Stimulated activated naive CD8-positive, alpha-beta T cell treated with anti-CD3 and anti-CD28 coated beads, Interleukin-15, amount 100 ng/mL, for 72 hours (primary cell): ENCODE results near the gene PDE3B.
A peak's percentile ranks its signal among the peaks of the same experiment; 100 is the strongest.
"Not testable (repeated sequence)": the region's sequence is repeated elsewhere in the genome, so short reads cannot be mapped to it uniquely, and the experiment has no call there.

Experiments used
- ATAC-seq: fragments of 150-1000 bp; cut with Tn5 transposase; 2 replicates; pipeline ENCODE4 v1.10.0; 2021; ENCODE audit warnings: mild to moderate bottlenecking, moderate library complexity
- DNase-seq, 2 donors: peaks; one replicate each; pipeline ENCODE4 v3.0.0; 2021 to 2022
- H3K27ac Mint-ChIP-seq, 2 donors: one replicate each; pipeline ENCODE4 v1.8.0; 2022; ENCODE audit warnings: mild to moderate bottlenecking in 2 of 2, mixed read lengths in 2 of 2, moderate library complexity in 2 of 2
- H3K27me3 Mint-ChIP-seq: one replicate; pipeline ENCODE4 v1.8.0; 2022; ENCODE audit warnings: mixed read lengths
- H3K4me1 Mint-ChIP-seq: one replicate; pipeline ENCODE4 v1.8.0; 2022; ENCODE audit warnings: mild to moderate bottlenecking, mixed read lengths
- H3K4me3 Mint-ChIP-seq, 2 donors: one replicate each; pipeline ENCODE4 v1.8.0; 2022; ENCODE audit warnings: mild to moderate bottlenecking in 2 of 2, mixed read lengths in 2 of 2, moderate library complexity in 1 of 2
- H3K9me3 Mint-ChIP-seq, 2 donors: one replicate each; pipeline ENCODE4 v1.8.0; 2022; ENCODE audit warnings: mixed read lengths in 2 of 2

The PDE3B gene

GRCh38 chr11:14643697-14644225 lies at the start of gene PDE3B:
Gene PDE3B (plus strand): TSS chr11:14643804. CDS start chr11:14644076, 272 bp downstream.
- DNase-seq (peak; percentile 76 to 86), ATAC-seq (peak; percentile 85)
- H3K9me3 Mint-ChIP-seq = no peaks in the 10 kb centered on the region
- no peaks in the 10 kb centered on the region for H3K27me3 Mint-ChIP-seq
- peak within 1 kb of the TSS; percentile 95 to 97 for H3K27ac Mint-ChIP-seq
- peaks cover 30% of the 10 kb centered on the region for H3K4me1 Mint-ChIP-seq
- H3K4me3 Mint-ChIP-seq = peak within 1 kb of the TSS; percentile 74 to 96

- peaks cover 14% of the 10 kb centered on the region for H3K4me1 Mint-ChIP-seq
- peaks cover 41 to 46% of the 10 kb centered on the region in 2 donors for H3K9me3 Mint-ChIP-seq
These were observed 48.3 kb upstream of the PDE3B start for GRCh38 chr11:14595261-14595660.

DNA sequence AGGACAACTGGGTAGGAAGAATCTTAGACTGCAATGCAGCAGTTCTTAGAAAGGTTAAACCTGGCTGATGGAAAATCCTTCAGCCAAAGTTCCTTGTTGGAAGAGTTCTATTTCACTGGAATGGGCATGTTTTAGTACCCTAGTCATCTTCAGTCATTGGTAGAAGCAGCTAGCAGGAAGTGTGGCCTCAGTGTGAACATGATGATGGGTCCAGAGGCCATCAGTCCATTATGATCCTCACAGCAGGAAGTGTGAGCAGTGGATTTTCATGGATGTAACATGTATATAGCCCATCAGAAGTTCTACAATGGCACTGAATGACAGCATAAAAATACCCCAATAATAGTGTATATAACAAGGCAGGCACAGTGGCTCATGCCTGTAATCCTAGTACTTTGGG lies 35.9 kb upstream of the PDE3B start:
- peaks cover 6% of the 10 kb centered on the region for H3K4me1 Mint-ChIP-seq
- no peaks in the 10 kb centered on the region for H3K27me3 Mint-ChIP-seq
- H3K9me3 Mint-ChIP-seq = peaks cover 5 to 13% of the 10 kb centered on the region in 2 donors
- no peak overlapping the region for H3K4me3 Mint-ChIP-seq
- no peak for DNase-seq
- no peak overlapping the region for H3K27ac Mint-ChIP-seq
- ATAC-seq = no peak

More at GRCh38 chr11:14595261-14595660, 48.3 kb upstream of the PDE3B start:
- not testable (repeated sequence) for H3K27ac Mint-ChIP-seq, ATAC-seq, H3K4me3 Mint-ChIP-seq, H3K27me3 Mint-ChIP-seq, DNase-seq

- Mint-ChIP-seq H3K4me3 (no peak overlapping the region), H3K9me3 (peaks cover 5 to 13% of the 10 kb centered on the region in 2 donors), H3K27ac (peak overlapping the region in 1 of 2 donors; percentile 10), H3K27me3 (no peaks in the 10 kb centered on the region), H3K4me1 (peaks cover 15% of the 10 kb centered on the region)
- DNase-seq (no peak), ATAC-seq (no peak)
These were observed 33.7 kb upstream of the PDE3B start for GRCh38 chr11:14609902-14610301.

- H3K27me3 Mint-ChIP-seq = no peaks in the 10 kb centered on the region
- H3K4me3 Mint-ChIP-seq = no peak overlapping the region
- H3K9me3 Mint-ChIP-seq = peaks cover 5 to 9% of the 10 kb centered on the region in 2 donors
- DNase-seq (peak in 1 of 2 donors; percentile 35), ATAC-seq (peak; percentile 92)
- peaks cover 27% of the 10 kb centered on the region for H3K4me1 Mint-ChIP-seq
- peak overlapping the region in 1 of 2 donors; percentile 48 for H3K27ac Mint-ChIP-seq
These were observed 31.7 kb upstream of the PDE3B start for GRCh38 chr11:14611939-14612338.

- ATAC-seq (no peak), DNase-seq (no peak)
- Mint-ChIP-seq H3K4me3 (no peak overlapping the region), H3K27ac (no peak overlapping the region), H3K27me3 (no peaks in the 10 kb centered on the region), H3K4me1 (peaks cover 22% of the 10 kb centered on the region), H3K9me3 (peaks cover under 1 to 1% of the 10 kb centered on the region in 2 donors)
These were observed 30.9 kb upstream of the PDE3B start for GRCh38 chr11:14612694-14613093.

- Mint-ChIP-seq H3K4me3 (no peak overlapping the region), H3K27me3 (no peaks in the 10 kb centered on the region), H3K9me3 (no peaks in the 10 kb centered on the region), H3K4me1 (peaks cover 33% of the 10 kb centered on the region), H3K27ac (peak overlapping the region in 1 of 2 donors; percentile 41)
- ATAC-seq (peak; percentile 59), DNase-seq (no peak)
These were observed 29.4 kb upstream of the PDE3B start for GRCh38 chr11:14614091-14614622.

DNA sequence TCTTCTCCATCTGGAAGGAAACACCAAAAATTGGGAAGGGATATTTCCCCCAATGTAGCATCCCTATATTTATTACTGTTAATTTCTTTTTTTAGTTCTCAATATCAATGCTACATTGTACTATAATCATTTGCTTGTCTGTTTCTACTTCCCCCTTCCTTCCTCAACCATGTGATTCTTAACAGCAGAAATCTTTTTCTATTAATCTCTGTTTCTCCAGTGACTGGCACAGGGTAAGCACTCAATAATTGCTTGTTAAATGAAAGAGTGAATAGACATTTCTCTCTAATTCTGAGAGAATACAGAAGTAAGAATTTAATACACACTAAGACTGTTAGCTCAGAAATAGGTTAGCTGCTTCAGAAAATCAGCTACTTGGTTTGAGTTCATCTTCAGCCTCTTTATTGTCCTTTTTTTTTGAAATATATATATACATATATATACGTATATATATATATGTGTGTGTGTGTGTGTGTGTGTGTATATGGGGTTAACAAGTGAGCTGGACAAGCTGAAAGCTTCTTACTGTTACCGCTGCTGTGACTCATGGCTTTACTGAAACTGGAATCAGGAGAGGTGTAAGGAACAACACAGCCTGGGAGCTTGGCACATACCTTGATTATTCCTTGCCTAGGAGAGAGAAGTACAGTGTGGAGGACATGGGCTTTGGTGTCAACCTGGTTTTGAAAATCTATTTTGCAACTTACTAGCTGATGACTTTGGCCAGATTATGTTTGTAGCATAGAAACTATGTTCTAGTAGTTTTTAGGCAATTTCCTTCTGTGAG lies 26.2 kb upstream of the PDE3B start:
- Mint-ChIP-seq H3K9me3 (no peaks in the 10 kb centered on the region), H3K27ac (peak overlapping the region in 1 of 2 donors; percentile 75)

GRCh38 chr11:14618060-14618459 lies 25.5 kb upstream of the PDE3B start:
- Mint-ChIP-seq H3K4me3 (no peak overlapping the region), H3K9me3 (no peaks in the 10 kb centered on the region), H3K27me3 (no peaks in the 10 kb centered on the region), H3K27ac (no peak overlapping the region), H3K4me1 (peaks cover 67% of the 10 kb centered on the region)
- no peak for DNase-seq
- ATAC-seq = no peak

More for the DNA sequence above, 26.2 kb upstream of the PDE3B start:
- ATAC-seq (no peak), DNase-seq (no peak)
- Mint-ChIP-seq H3K4me3 (no peak overlapping the region), H3K27me3 (no peaks in the 10 kb centered on the region), H3K4me1 (peaks cover 60% of the 10 kb centered on the region)

DNA sequence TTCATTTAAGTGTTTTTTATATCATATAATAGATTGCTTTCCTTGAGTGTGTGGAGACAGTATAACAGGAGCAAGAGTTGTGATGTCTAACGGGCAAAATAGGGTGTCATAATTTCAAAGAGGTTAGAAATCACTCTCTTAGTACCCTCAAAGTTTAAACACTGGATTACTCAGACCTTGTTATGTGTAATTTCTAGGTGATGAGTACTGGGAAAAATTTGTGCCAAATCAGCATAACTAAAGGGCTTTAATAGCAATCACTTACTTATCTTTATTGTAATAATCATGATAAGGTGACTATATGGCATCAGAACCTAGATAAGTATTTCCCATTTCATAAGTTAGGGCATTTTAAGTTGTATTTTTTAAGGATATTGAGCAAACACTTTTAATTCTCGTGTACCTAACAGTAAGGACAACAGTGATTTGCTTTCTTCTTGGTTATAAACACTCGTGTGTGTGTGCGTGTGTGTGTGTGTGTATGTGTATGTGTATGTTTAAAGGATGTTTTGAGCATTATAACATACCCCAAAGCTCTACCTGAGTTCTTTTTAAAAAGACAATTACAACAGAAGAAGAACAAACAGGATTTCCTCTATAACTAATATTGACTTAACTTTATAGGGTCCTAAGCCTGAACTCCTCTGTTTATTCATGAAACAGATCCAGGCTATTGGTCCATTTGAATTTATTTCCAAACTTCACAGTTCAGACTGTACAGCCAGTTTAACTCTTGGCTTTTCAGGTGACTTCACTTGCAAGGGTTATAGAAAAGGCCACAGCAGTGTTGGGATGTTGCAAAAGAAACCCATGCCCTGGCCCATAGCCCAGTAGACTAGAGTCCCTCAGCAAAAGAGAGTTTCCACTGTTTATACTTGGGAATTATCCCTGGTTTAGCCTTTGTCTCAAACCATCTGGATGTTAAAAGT lies 23.7 kb upstream of the PDE3B start:
- Mint-ChIP-seq H3K27me3 (no peaks in the 10 kb centered on the region), H3K27ac (no peak overlapping the region), H3K4me3 (no peak overlapping the region), H3K4me1 (peaks cover 76% of the 10 kb centered on the region), H3K9me3 (no peaks in the 10 kb centered on the region)
- ATAC-seq (no peak), DNase-seq (no peak)

DNA sequence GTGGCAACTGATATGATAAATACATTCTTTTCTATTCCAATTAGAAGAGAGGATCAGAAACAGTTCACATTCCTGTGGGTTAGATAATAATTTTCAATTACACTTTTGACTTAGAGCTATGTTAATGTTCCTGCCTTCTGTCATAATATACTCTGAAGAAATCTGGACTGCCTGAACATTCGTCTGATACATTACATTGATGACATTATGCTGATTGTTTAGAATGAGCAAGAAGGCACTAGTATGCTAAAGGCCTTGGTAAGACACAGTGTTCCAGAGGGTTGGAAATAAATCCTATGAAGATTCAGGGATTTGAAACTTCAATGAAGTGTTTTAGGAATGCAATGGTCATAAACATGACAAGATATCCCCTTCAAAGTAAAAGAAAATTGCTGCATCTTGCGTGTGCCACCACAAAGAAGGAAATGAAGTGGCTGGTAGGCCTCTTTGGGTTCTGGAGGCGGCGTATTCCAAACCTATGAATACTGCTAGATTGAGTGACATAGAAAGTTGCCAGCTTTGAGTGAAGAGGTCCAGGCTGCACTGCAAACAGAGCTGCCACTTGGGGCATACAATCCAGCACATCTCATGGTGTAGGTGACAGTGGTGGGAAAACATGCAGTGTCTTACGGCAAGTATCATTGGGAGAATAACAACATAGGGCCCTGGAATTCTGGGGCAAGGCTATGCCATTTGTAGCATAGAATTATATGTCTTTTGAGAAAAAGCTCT lies 21.2 kb upstream of the PDE3B start:
- Mint-ChIP-seq H3K27ac (peak overlapping the region in 1 of 2 donors; percentile 38), H3K27me3 (no peaks in the 10 kb centered on the region), H3K4me3 (no peak overlapping the region), H3K4me1 (peaks cover 76% of the 10 kb centered on the region), H3K9me3 (peaks cover under 1 to 5% of the 10 kb centered on the region in 2 donors)
- peak; percentile 84 for ATAC-seq
- peak in 1 of 2 donors; percentile 32 for DNase-seq

- H3K27me3 Mint-ChIP-seq = no peaks in the 10 kb centered on the region
These were observed 20.6 kb upstream of the PDE3B start for GRCh38 chr11:14623036-14623435.

DNA sequence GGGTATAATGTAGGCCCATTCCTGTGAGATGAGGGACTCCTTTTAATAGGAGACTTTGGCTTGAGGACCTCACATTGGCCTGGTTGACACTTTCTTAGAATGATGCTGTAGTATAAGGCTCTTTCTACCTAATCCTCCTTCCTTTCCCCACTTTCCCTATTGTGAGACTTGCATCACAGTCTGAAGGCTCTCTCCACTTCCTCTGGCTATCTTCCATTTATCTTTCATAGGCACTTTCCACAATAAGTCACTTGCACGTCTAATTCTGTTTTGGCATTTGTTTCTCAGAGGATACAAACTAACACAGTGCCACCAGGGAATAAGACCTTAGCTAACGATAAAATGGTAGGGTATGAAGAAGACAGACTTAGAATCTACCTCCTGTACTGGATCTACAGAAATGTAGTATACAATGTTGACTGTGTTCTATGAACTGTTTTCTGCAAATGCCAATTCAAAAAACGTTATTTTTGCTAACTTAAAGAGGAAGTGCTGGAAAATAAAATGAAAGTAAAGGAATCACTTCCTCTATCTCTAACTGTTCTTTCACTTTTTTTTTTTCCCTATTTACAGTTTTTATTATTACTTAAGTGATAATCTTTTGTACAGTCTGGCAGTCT lies 17.9 kb upstream of the PDE3B start:
- Mint-ChIP-seq H3K4me3 (no peak overlapping the region), H3K9me3 (peaks cover 5 to 7% of the 10 kb centered on the region in 2 donors), H3K27ac (no peak overlapping the region), H3K4me1 (peaks cover 57% of the 10 kb centered on the region), H3K27me3 (no peaks in the 10 kb centered on the region)
- no peak for ATAC-seq
- DNase-seq = no peak

More at GRCh38 chr11:14623036-14623435, 20.6 kb upstream of the PDE3B start:
- peaks cover 5 to 6% of the 10 kb centered on the region in 2 donors for H3K9me3 Mint-ChIP-seq
- no peak for DNase-seq
- peaks cover 78% of the 10 kb centered on the region for H3K4me1 Mint-ChIP-seq
- ATAC-seq = no peak
- H3K27ac Mint-ChIP-seq = peak overlapping the region in 1 of 2 donors; percentile 38
- H3K4me3 Mint-ChIP-seq = no peak overlapping the region

- DNase-seq (no peak), ATAC-seq (no peak)
- peaks cover 12 to 14% of the 10 kb centered on the region in 2 donors for H3K9me3 Mint-ChIP-seq
- H3K4me1 Mint-ChIP-seq = peaks cover 50% of the 10 kb centered on the region
- H3K27ac Mint-ChIP-seq = no peak overlapping the region
- H3K4me3 Mint-ChIP-seq = no peak overlapping the region
- no peaks in the 10 kb centered on the region for H3K27me3 Mint-ChIP-seq
These were observed 17.0 kb upstream of the PDE3B start for GRCh38 chr11:14626650-14627049.
